Measurements from ENCODE around the gene MYO10. TPM values are rescaled to one million over a fixed set of nuclear protein-coding genes. Genes with fewer than 3 reads are reported as not detected.

MYO10 gene
- total and polyA plus RNA-seq, 2 of the 8 experiments (the other 6 are each of a cell fraction or from before 2014, with no cell fraction given): 21.5 to 107 TPM

- H3K4me2 ChIP-seq (ENCODE audit: insufficient read depth in 1 of 2, low read depth in 2 of 2, low read length in 2 of 2): no peak overlapping the region
- no peak overlapping the region for H4K91ac ChIP-seq (replicated peaks; ENCODE audit: insufficient read length, low read length)
- no peak overlapping the region for H3K14ac ChIP-seq (ENCODE audit: insufficient read length)
- H3K23me2 ChIP-seq (ENCODE audit: low read depth, low read length): no peaks in the 10 kb centered on the region
- peaks cover 0 to 89% of the 10 kb centered on the region in 2 experiments; a peak in 3 of 4 replicates for H3K79me2 ChIP-seq (ENCODE audit: control insufficient read depth in 1 of 2, insufficient read depth in 2 of 2, low read length in 2 of 2)
- no peak overlapping the region for H3K9ac ChIP-seq (replicated peaks in 1 of 4; ENCODE audit: extremely low read depth in 1 of 4, low read depth in 3 of 4, low read length in 3 of 4)
- no peak overlapping the region for H2BK20ac ChIP-seq (ENCODE audit: low read length)
- no peak overlapping the region for H4K5ac ChIP-seq (ENCODE audit: insufficient read length, low read depth, low read length)
- no peak overlapping the region for H3K23ac ChIP-seq (ENCODE audit: insufficient read length)
- 86% methylated on average over 6 of the region's 6 CpGs; no CpG with 5 or more reads in 1 of the 2 experiments for WGBS, 2 experiments (ENCODE audit: extremely low coverage in 1 of 2, insufficient coverage in 1 of 2, insufficient read length in 1 of 2, insufficient replicate concordance in 2 of 2, low coverage in 1 of 2, low lambda C conversion rate in 2 of 2, missing lambda C conversion rate in 1 of 2)
- no peak for TF ChIP-seq NRF1 (IDR thresholded peaks at IDR 0.05; ENCODE audit: low read depth, low read length)
- TF ChIP-seq MAX (IDR thresholded peaks at IDR 0.05): no peak
- TF ChIP-seq RFX5 (IDR thresholded peaks at IDR 0.05; ENCODE audit: borderline replicate concordance, low read depth, low read length): no peak
- no peak for TF ChIP-seq SUZ12 (IDR thresholded peaks at IDR 0.05; ENCODE audit: low read length)
- TF ChIP-seq ATF2 (IDR thresholded peaks at IDR 0.05; ENCODE audit: low read length): no peak
- TF ChIP-seq TBP (IDR thresholded peaks at IDR 0.05; ENCODE audit: low read depth, low read length): no peak
- no peak for TF ChIP-seq EP300 (IDR thresholded peaks at IDR 0.05; ENCODE audit: borderline replicate concordance in 1 of 2, low read depth in 2 of 2, low read length in 2 of 2)
- no peak for TF ChIP-seq BCL11A (IDR thresholded peaks at IDR 0.05; ENCODE audit: low read depth in 2 of 2, low read length in 2 of 2)
- no peak for TF ChIP-seq USF2 (IDR thresholded peaks at IDR 0.05; ENCODE audit: low read length)
- no peak for TF ChIP-seq NANOG (IDR thresholded peaks at IDR 0.05; ENCODE audit: insufficient read depth, low read depth, low read length, poor library complexity, severe bottlenecking)
- H2BK12ac ChIP-seq (ENCODE audit: low read depth, low read length): no peak overlapping the region
- no peak overlapping the region for H4K8ac ChIP-seq (ENCODE audit: extremely low read depth, insufficient read depth, low read length)
- ChIA-PET POLR2A (ENCODE audit: partially characterized antibody) (no interaction called here), CTCF (ENCODE audit: partially characterized antibody) (interaction anchor here (1.5 kb wide), 1 partner anchor 17 kb away, joined by 3 read pairs; no protein-coding TSS in a partner anchor)
- no peak overlapping the region for H2BK120ac ChIP-seq (replicated peaks; ENCODE audit: low read depth, low read length)
- no peaks in the 10 kb centered on the region for H3K9me3 ChIP-seq (ENCODE audit: insufficient read depth in 2 of 2, low read depth in 1 of 2, low read length in 1 of 2)
- H2BK15ac ChIP-seq (ENCODE audit: low read length): no peak overlapping the region
- H4K20me1 ChIP-seq (replicated peaks in 1 of 2; ENCODE audit: control insufficient read depth in 1 of 2, insufficient read depth in 2 of 2, low read length in 2 of 2): no peaks in the 10 kb centered on the region
- no peak overlapping the region for H3K56ac ChIP-seq (replicated peaks; ENCODE audit: insufficient read length, low read depth, low read length)
- no peak overlapping the region for H3K4me3 ChIP-seq (ENCODE audit: extremely low read depth in 1 of 4, insufficient read depth in 2 of 4, low read depth in 3 of 4, low read length in 4 of 4)
- H2AFZ ChIP-seq (ENCODE audit: low read length): no peak overlapping the region
- H3K79me1 ChIP-seq (ENCODE audit: low read depth, low read length): no peaks in the 10 kb centered on the region; the same call in 1 of the 2 replicates
- H2BK5ac ChIP-seq (ENCODE audit: low read depth, low read length): no peak overlapping the region
- H3K4me1 ChIP-seq (replicated peaks in 1 of 4; ENCODE audit: control insufficient read depth in 3 of 4, insufficient read depth in 4 of 4, low read length in 3 of 4): peaks cover 0 to 3% (median 0%) of the 10 kb centered on the region in 4 experiments; a peak in 3 of 7 replicates
- H3K4ac ChIP-seq (replicated peaks; ENCODE audit: insufficient read length, low read depth, low read length): no peak overlapping the region
- no peak for DNase-seq (ENCODE audit: low read depth in 1 of 2, low spot score in 2 of 2)
- no peak overlapping the region for H2AK5ac ChIP-seq (ENCODE audit: low read depth, low read length)
- no peaks in the 10 kb centered on the region for H3K36me3 ChIP-seq (ENCODE audit: control insufficient read depth in 2 of 4, insufficient read depth in 4 of 4, low read length in 3 of 4)
- FAIRE-seq: no peak
- no peak overlapping the region for H3K27ac ChIP-seq (ENCODE audit: low read depth, low read length)
- H3K27me3 ChIP-seq (replicated peaks in 1 of 4; ENCODE audit: control insufficient read depth in 3 of 4, extremely low read depth in 1 of 4, insufficient read depth in 3 of 4, low read length in 3 of 4): no peaks in the 10 kb centered on the region
- H3K18ac ChIP-seq (ENCODE audit: extremely low read depth, low read length): no peak overlapping the region
Observed at GRCh38 chr5:16883806-16884205, 52.3 kb downstream of the MYO10 start.
